ENCODE results near the gene LCN10. TPM values are rescaled to one million over a fixed set of nuclear protein-coding genes. Genes with fewer than 3 reads are reported as not detected.

Gene LCN10
- total and polyA plus RNA-seq, 9 of the 15 experiments (the other 6 are each of a cell fraction or from before 2014, with no cell fraction given), result 0.10 to 0.21 (median 0.14) TPM; not detected in 6

DNA sequence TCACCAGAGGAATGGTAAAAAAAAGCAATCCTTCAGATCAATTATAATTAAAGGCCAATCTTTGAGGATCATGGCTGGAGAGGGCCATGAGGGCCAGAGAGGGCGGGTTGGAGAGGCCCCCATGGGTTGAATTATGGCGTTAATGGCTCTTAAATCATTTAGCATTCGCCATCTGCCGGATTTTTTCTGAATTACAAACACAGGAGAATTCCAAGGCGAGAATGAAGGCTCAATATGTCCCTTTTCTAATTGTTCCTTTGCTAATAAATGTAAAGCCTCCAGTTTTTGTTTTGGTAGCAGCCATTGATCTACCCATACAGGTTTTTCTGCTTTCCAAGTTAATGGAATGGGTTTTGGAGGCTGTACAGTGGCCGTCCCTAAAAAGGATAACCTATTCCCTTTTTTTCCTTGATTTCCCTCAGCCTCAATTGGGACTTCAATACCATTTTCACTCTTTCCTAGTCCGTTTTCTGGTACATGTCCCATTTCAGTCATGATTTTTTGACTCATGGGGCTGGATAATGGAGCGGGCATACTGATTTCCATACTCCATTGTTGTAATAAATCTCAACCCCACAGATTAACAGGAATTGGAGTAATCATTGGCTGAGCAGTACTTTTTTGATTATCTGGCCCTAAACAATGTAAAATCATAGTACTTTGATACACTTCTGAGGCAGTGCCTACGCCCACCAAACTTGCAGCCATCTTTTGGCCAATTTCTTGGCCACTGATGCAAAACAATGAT is 41.7 kb upstream of the LCN10 start:
- Histone ChIP-seq H3K27me3 (ENCODE audit: control insufficient read depth in 2 of 2, insufficient read depth in 2 of 2, low read length in 2 of 2) (no peaks in the 10 kb centered on the region), H3K4me3 (no peak overlapping the region), H3K79me2 (ENCODE audit: control insufficient read depth, insufficient read depth, low read length) (no peaks in the 10 kb centered on the region), H3K9ac (ENCODE audit: insufficient read depth in 1 of 2, low read depth in 2 of 2, low read length in 2 of 2) (no peak overlapping the region; a peak in 1 of 4 replicates), H4K20me1 (replicated peaks; ENCODE audit: control insufficient read depth, insufficient read depth, low read length) (no peaks in the 10 kb centered on the region), H3K9me1 (ENCODE audit: control insufficient read depth, insufficient read depth, low read length) (no peaks in the 10 kb centered on the region), H3K27ac (ENCODE audit: extremely low read depth, low read depth, low read length) (peak overlapping the region; percentile 72), H3K36me3 (ENCODE audit: control insufficient read depth, insufficient read depth, low read length) (no peaks in the 10 kb centered on the region), H3K4me1 (replicated peaks in 1 of 2; ENCODE audit: control insufficient read depth in 2 of 2, insufficient read depth in 2 of 2, low read length in 2 of 2) (peaks cover 40 to 42% of the 10 kb centered on the region in 2 experiments), H2AFZ (ENCODE audit: low read depth, low read length) (peak overlapping the region; percentile 77), H3K9me3 (replicated peaks; ENCODE audit: control insufficient read depth, insufficient read depth, low read depth, low read length) (no peaks in the 10 kb centered on the region), H3K4me2 (ENCODE audit: insufficient read depth, low read length) (peak overlapping the region; percentile 39; the same call in 1 of the 2 replicates)
- CTCF ChIA-PET (ENCODE audit: low intra/inter-chr PET ratio), result interaction anchor here (0.6 to 1.3 kb wide), 7 partner anchors 13 to 245 kb away, joined by 3 to 8 read pairs (median 3); no protein-coding TSS in a partner anchor
- WGBS (ENCODE audit: insufficient coverage, low coverage, missing lambda C conversion rate), result 8% methylated on average over 9 of the region's 9 CpGs
- in situ Hi-C loops (cut with MboI), result loop anchor here (25.0 kb wide), 1 partner anchor 453 kb away; the partner anchor contains the start of genes CYSRT1, RNF224, SLC34A3 and TUBB4B
- POLR2A ChIA-PET, result no interaction called here
- DNase-seq (ENCODE audit: extremely low read depth in 1 of 4, low spot score in 3 of 4) (peak; percentile 53 to 80 (median 60)), ATAC-seq (peak; percentile 62), FAIRE-seq (no peak)
- BruUV-seq (replicated peaks), result no TSS peak
- intact Hi-C loops (cut with micrococcal nuclease), result loop anchor here (1.0 to 10.0 kb wide), 2 partner anchors 18 to 460 kb away; partner anchors contain the start of gene TUBB4B
- TF ChIP-seq TAF15 (IDR thresholded peaks at IDR 0.05; ENCODE audit: low read depth, low read length) (no peak), ZNF740 (CRISPR knock-in tag; IDR thresholded peaks at IDR 0.05) (no peak), ZNF740 (tag; IDR thresholded peaks at IDR 0.05) (peak in 1 of 2 experiments; percentile 56; a peak in 1 of 4 replicates), MAZ (CRISPR knock-in tag; conservative IDR thresholded peaks at IDR 0.05 in 1 of 2, IDR thresholded peaks at IDR 0.05 in 1 of 2) (peak in 1 of 2 experiments; percentile 63; a peak in 1 of 4 replicates), NR2C2 (CRISPR knock-in tag; IDR thresholded peaks at IDR 0.05) (no peak), NR2C2 (tag; IDR thresholded peaks at IDR 0.05) (peak; percentile 29; the same call in 1 of the 2 replicates), PBX2 (CRISPR knock-in tag; IDR thresholded peaks at IDR 0.05; ENCODE audit: low read depth) (no peak), PBX2 (tag; conservative IDR thresholded peaks at IDR 0.05; ENCODE audit: low read depth) (peak; percentile 78), NFIX (CRISPR knock-in tag; IDR thresholded peaks at IDR 0.05; ENCODE audit: low read depth) (no peak), HEY1 (CRISPR knock-in tag; IDR thresholded peaks at IDR 0.05; ENCODE audit: borderline replicate concordance) (no peak), ZNF143 (CRISPR knock-in tag; IDR thresholded peaks at IDR 0.05) (no peak), TARDBP (IDR thresholded peaks at IDR 0.05) (no peak), XRCC5 (IDR thresholded peaks at IDR 0.05; ENCODE audit: low read depth, low read length) (no peak), RAD51 (IDR thresholded peaks at IDR 0.05; ENCODE audit: borderline replicate concordance, low read depth) (no peak), HDAC3 (IDR thresholded peaks at IDR 0.05; ENCODE audit: borderline replicate concordance, partially characterized antibody) (no peak)
- TF ChIP-seq, protein P1, sequence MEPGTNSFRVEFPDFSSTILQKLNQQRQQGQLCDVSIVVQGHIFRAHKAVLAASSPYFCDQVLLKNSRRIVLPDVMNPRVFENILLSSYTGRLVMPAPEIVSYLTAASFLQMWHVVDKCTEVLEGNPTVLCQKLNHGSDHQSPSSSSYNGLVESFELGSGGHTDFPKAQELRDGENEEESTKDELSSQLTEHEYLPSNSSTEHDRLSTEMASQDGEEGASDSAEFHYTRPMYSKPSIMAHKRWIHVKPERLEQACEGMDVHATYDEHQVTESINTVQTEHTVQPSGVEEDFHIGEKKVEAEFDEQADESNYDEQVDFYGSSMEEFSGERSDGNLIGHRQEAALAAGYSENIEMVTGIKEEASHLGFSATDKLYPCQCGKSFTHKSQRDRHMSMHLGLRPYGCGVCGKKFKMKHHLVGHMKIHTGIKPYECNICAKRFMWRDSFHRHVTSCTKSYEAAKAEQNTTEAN (CRISPR knock-in tag; IDR thresholded peaks at IDR 0.05), result no peak
